Measurements from ENCODE around the gene EVI5. TPM values are rescaled to one million over a fixed set of nuclear protein-coding genes. Genes with fewer than 3 reads are reported as not detected.

The EVI5 gene
- total and polyA plus RNA-seq, 10 of the 15 experiments (the other 5 are each of a cell fraction or from before 2014, with no cell fraction given), result 0.27 to 6.8 (median 1.7) TPM

- TF ChIP-seq TCF12 (IDR thresholded peaks at IDR 0.05; ENCODE audit: low read depth, low read length) (peak; percentile 74; the same call in 1 of the 2 replicates), NBN (IDR thresholded peaks at IDR 0.05) (peak; percentile 73), HDAC2 (IDR thresholded peaks at IDR 0.05) (0 out of 2 replicates have a peak, but pooled peaks have one; percentile 35), PAX8 (IDR thresholded peaks at IDR 0.05) (no peak), BRCA1 (IDR thresholded peaks at IDR 0.05; ENCODE audit: low read depth, low read length) (no peak), RBBP5 (conservative IDR thresholded peaks at IDR 0.05) (no peak), CBX5 (IDR thresholded peaks at IDR 0.05; ENCODE audit: low read depth) (no peak; the same call in 1 of the 2 replicates), BCL11A (IDR thresholded peaks at IDR 0.05; ENCODE audit: low read depth, low read length) (no peak), MYC (IDR thresholded peaks at IDR 0.05; ENCODE audit: insufficient read depth, insufficient read length, insufficient replicate concordance, low read length, severe bottlenecking) (no peak), SUPT20H (IDR thresholded peaks at IDR 0.05; ENCODE audit: borderline replicate concordance, control insufficient read depth, low read depth, low read length) (no peak), POLR2AphosphoS5 (IDR thresholded peaks at IDR 0.05; ENCODE audit: low read length) (no peak), RB1 (IDR thresholded peaks at IDR 0.05; ENCODE audit: borderline replicate concordance) (peak; percentile 57; the same call in 1 of the 2 replicates), E2F8 (IDR thresholded peaks at IDR 0.05; ENCODE audit: low read depth, partially characterized antibody) (no peak), NFIC (IDR thresholded peaks at IDR 0.05; ENCODE audit: low read depth, low read length) (no peak; the same call in 1 of the 2 replicates), ZNF217 (IDR thresholded peaks at IDR 0.05) (no peak), TARDBP (IDR thresholded peaks at IDR 0.05; ENCODE audit: borderline replicate concordance) (no peak), FOXM1 (IDR thresholded peaks at IDR 0.05; ENCODE audit: low read depth, low read length) (0 out of 2 replicates have a peak, but pooled peaks have one; percentile 47), SMAD5 (IDR thresholded peaks at IDR 0.05; ENCODE audit: low read depth) (no peak), SIN3A (IDR thresholded peaks at IDR 0.05; ENCODE audit: low read depth, low read length) (no peak), REST (IDR thresholded peaks at IDR 0.05; ENCODE audit: low read depth, low read length) (no peak)
- TF ChIP-seq, protein P1, sequence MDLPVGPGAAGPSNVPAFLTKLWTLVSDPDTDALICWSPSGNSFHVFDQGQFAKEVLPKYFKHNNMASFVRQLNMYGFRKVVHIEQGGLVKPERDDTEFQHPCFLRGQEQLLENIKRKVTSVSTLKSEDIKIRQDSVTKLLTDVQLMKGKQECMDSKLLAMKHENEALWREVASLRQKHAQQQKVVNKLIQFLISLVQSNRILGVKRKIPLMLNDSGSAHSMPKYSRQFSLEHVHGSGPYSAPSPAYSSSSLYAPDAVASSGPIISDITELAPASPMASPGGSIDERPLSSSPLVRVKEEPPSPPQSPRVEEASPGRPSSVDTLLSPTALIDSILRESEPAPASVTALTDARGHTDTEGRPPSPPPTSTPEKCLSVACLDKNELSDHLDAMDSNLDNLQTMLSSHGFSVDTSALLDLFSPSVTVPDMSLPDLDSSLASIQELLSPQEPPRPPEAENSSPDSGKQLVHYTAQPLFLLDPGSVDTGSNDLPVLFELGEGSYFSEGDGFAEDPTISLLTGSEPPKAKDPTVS (IDR thresholded peaks at IDR 0.05; ENCODE audit: low read depth, low read length), result no peak
- TF ChIP-seq, protein P2, sequence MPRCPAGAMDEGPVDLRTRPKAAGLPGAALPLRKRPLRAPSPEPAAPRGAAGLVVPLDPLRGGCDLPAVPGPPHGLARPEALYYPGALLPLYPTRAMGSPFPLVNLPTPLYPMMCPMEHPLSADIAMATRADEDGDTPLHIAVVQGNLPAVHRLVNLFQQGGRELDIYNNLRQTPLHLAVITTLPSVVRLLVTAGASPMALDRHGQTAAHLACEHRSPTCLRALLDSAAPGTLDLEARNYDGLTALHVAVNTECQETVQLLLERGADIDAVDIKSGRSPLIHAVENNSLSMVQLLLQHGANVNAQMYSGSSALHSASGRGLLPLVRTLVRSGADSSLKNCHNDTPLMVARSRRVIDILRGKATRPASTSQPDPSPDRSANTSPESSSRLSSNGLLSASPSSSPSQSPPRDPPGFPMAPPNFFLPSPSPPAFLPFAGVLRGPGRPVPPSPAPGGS (IDR thresholded peaks at IDR 0.05; ENCODE audit: borderline replicate concordance, insufficient read depth, low read depth, low read length, poor library complexity, severe bottlenecking), result no peak
Measured at GRCh38 chr1:92485381-92486250, 299.3 kb downstream of the EVI5 start (continued).
